ENCODE data around the gene SIGLEC8. TPM values are rescaled to one million over a fixed set of nuclear protein-coding genes. Genes with fewer than 3 reads are reported as not detected.
A peak's percentile ranks its signal among the peaks of the same experiment; 100 is the strongest.
"Not testable (repeated sequence)": the region's sequence is repeated elsewhere in the genome, so short reads cannot be mapped to it uniquely, and the experiment has no call there.

SIGLEC8 gene
- total RNA-seq, 1 donor: not detected

GRCh38 chr19:51456541-51457290 lies 1.5 kb downstream of the SIGLEC8 start:
- no peak overlapping the region for H3K27ac ChIP-seq (ENCODE audit: low read depth, low read length)
- no peaks in the 10 kb centered on the region for H3K4me1 ChIP-seq (ENCODE audit: insufficient read depth, low read length)
- no peaks in the 10 kb centered on the region for H3K27me3 ChIP-seq (ENCODE audit: insufficient read depth, low read length)

DNA sequence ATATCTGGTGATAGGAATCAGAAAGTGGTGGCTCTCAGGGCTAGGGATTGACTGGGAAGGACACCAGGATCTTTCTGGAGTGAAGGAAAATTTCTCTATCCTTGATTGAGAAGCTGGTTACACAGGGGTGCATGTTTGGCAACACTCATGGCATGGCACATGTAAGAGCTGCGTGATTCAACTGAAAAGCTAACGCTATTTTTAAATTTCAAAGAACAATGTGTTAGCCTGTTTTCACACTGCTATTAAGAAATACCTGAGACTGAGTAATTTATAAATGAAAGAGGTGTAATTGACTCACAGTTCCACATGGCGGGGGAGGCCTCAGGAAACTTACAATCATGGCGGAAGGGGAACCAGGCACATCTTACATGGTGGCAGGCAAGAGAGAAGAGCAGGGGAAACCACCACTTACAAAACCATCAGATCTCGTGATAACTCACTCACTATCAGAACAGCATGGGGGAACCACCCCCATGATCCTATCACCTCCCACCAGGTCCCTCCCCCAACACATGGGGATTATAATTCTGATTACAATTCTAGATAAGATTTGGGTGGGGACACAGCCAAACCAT lies 7.4 kb downstream of the SIGLEC8 start:
- no peak for DNase-seq (ENCODE audit: insufficient read length, low spot score, missing footprints)
- Histone ChIP-seq H3K9me3 (ENCODE audit: low read depth, low read length) (no peaks in the 10 kb centered on the region), H3K27ac (ENCODE audit: low read depth, low read length) (no peak overlapping the region), H3K36me3 (ENCODE audit: insufficient read depth, low read length) (no peaks in the 10 kb centered on the region), H3K27me3 (ENCODE audit: insufficient read depth, low read length) (no peaks in the 10 kb centered on the region), H2AFZ (ENCODE audit: low read length) (no peak overlapping the region), H3K4me2 (ENCODE audit: insufficient read depth, low read length) (no peak overlapping the region), H3K79me2 (ENCODE audit: insufficient read depth, low read length) (no peaks in the 10 kb centered on the region), H4K20me1 (ENCODE audit: insufficient read depth, low read length) (no peaks in the 10 kb centered on the region), H3K4me3 (ENCODE audit: insufficient read depth, low read length) (no peak overlapping the region), H3K4me1 (ENCODE audit: insufficient read depth, low read length) (no peaks in the 10 kb centered on the region)
- TF ChIP-seq CTCF (IDR thresholded peaks at IDR 0.05; ENCODE audit: extremely low read depth, low read depth, low read length): no peak

More at GRCh38 chr19:51456541-51457290, 1.5 kb downstream of the SIGLEC8 start:
- no peaks in the 10 kb centered on the region for H3K9me3 ChIP-seq (ENCODE audit: low read depth, low read length)
- no peak overlapping the region for H2AFZ ChIP-seq (ENCODE audit: low read length)
- H3K4me3 ChIP-seq (ENCODE audit: insufficient read depth, low read length): no peak overlapping the region
- no peaks in the 10 kb centered on the region for H4K20me1 ChIP-seq (ENCODE audit: insufficient read depth, low read length)
- peak; percentile 54 for DNase-seq (ENCODE audit: insufficient read length, low spot score, missing footprints)
- TF ChIP-seq CTCF (IDR thresholded peaks at IDR 0.05; ENCODE audit: extremely low read depth, low read depth, low read length): no peak
- no peaks in the 10 kb centered on the region for H3K36me3 ChIP-seq (ENCODE audit: insufficient read depth, low read length)
- H3K79me2 ChIP-seq (ENCODE audit: insufficient read depth, low read length): no peaks in the 10 kb centered on the region
- H3K4me2 ChIP-seq (ENCODE audit: insufficient read depth, low read length): no peak overlapping the region

- no peaks in the 10 kb centered on the region for H3K27me3 ChIP-seq (ENCODE audit: insufficient read depth, low read length)
- no peaks in the 10 kb centered on the region for H3K9me3 ChIP-seq (ENCODE audit: low read depth, low read length)
- H3K4me1 ChIP-seq (ENCODE audit: insufficient read depth, low read length): no peaks in the 10 kb centered on the region
- H3K36me3 ChIP-seq (ENCODE audit: insufficient read depth, low read length): no peaks in the 10 kb centered on the region
- H3K4me3 ChIP-seq (ENCODE audit: insufficient read depth, low read length): no peak overlapping the region
- DNase-seq (ENCODE audit: insufficient read length, low spot score, missing footprints): no peak
- no peak overlapping the region for H3K4me2 ChIP-seq (ENCODE audit: insufficient read depth, low read length)
- H3K27ac ChIP-seq (ENCODE audit: low read depth, low read length): no peak overlapping the region
- H3K79me2 ChIP-seq (ENCODE audit: insufficient read depth, low read length): no peaks in the 10 kb centered on the region
- no peak for TF ChIP-seq CTCF (IDR thresholded peaks at IDR 0.05; ENCODE audit: extremely low read depth, low read depth, low read length)
- no peak overlapping the region for H2AFZ ChIP-seq (ENCODE audit: low read length)
- no peaks in the 10 kb centered on the region for H4K20me1 ChIP-seq (ENCODE audit: insufficient read depth, low read length)
Measured at GRCh38 chr19:51448411-51449016, 9.7 kb downstream of the SIGLEC8 start.

- H2AFZ ChIP-seq (ENCODE audit: low read length): no peak overlapping the region
- H3K4me3 ChIP-seq (ENCODE audit: insufficient read depth, low read length): no peak overlapping the region
- no peaks in the 10 kb centered on the region for H3K36me3 ChIP-seq (ENCODE audit: insufficient read depth, low read length)
- no peak for DNase-seq (ENCODE audit: insufficient read length, low spot score, missing footprints)
- H3K9me3 ChIP-seq (ENCODE audit: low read depth, low read length): no peaks in the 10 kb centered on the region
- no peaks in the 10 kb centered on the region for H4K20me1 ChIP-seq (ENCODE audit: insufficient read depth, low read length)
- no peaks in the 10 kb centered on the region for H3K4me1 ChIP-seq (ENCODE audit: insufficient read depth, low read length)
- H3K4me2 ChIP-seq (ENCODE audit: insufficient read depth, low read length): no peak overlapping the region
- H3K27me3 ChIP-seq (ENCODE audit: insufficient read depth, low read length): no peaks in the 10 kb centered on the region
- no peaks in the 10 kb centered on the region for H3K79me2 ChIP-seq (ENCODE audit: insufficient read depth, low read length)
- TF ChIP-seq CTCF (IDR thresholded peaks at IDR 0.05; ENCODE audit: extremely low read depth, low read depth, low read length): no peak
- H3K27ac ChIP-seq (ENCODE audit: low read depth, low read length): no peak overlapping the region
Measured at GRCh38 chr19:51448011-51448410, 10.2 kb downstream of the SIGLEC8 start.

DNA sequence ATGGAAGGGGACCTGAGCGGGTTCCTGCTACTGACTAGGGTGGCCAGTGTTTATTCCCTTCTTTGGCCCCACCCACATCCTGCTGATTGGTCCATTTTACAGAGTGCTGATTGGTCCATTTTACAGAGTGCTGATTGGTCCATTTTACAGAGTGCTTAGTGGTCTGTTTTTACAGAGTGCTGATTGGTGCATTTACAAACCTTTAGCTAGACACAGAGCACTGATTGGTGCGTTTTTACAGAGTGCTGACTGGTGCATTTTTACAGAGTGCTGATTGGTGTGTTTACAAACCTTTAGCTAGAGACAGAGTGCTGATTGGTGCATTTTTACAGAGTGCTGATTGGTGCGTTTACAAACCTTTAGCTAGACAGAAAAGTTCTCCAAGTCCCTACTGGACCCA lies 10.7 kb downstream of the SIGLEC8 start:
- not testable (repeated sequence) for H3K4me3 ChIP-seq (ENCODE audit: insufficient read depth, low read length); H3K4me1 ChIP-seq (ENCODE audit: insufficient read depth, low read length); DNase-seq (ENCODE audit: insufficient read length, low spot score, missing footprints); H4K20me1 ChIP-seq (ENCODE audit: insufficient read depth, low read length); H3K79me2 ChIP-seq (ENCODE audit: insufficient read depth, low read length); H3K9me3 ChIP-seq (ENCODE audit: low read depth, low read length); H3K27me3 ChIP-seq (ENCODE audit: insufficient read depth, low read length); H3K36me3 ChIP-seq (ENCODE audit: insufficient read depth, low read length); H2AFZ ChIP-seq (ENCODE audit: low read length); H3K4me2 ChIP-seq (ENCODE audit: insufficient read depth, low read length); H3K27ac ChIP-seq (ENCODE audit: low read depth, low read length)

Data from osteoblast (primary cell).